ENCODE results near the gene PLPP3. TPM values are rescaled to one million over a fixed set of nuclear protein-coding genes. Genes with fewer than 3 reads are reported as not detected.

PLPP3 gene
- total and polyA plus RNA-seq, 2 of the 8 experiments (the other 6 are each of a cell fraction or from before 2014, with no cell fraction given) = 33.2 to 42.0 TPM

Small RNA genes within 50 kb of the gene (small RNA-seq; reads per million reads assigned to genes)
- not detected for gene AC099789.1 (ENCODE audit: insufficient read depth)

Other genes starting within 250 kb of the PLPP3 start
- 5.9 and 6.4 TPM in 2 replicates for gene PRKAA2, start 65.8 kb upstream of the PLPP3 start, total RNA-seq (2021; fragmentation: NEBNext Ultra II Directional; extraction: Animal tissue kit (Norgen Biotek cat#: 25700))
- 1.4 and 2.6 TPM in 2 replicates for gene PRKAA2, start 65.8 kb upstream of the PLPP3 start, polyA plus RNA-seq (2011; rRNA removed)
- 0.11 and 0.21 TPM in 2 replicates for gene FYB2, start 239.8 kb upstream of the PLPP3 start, total RNA-seq (2021; fragmentation: NEBNext Ultra II Directional; extraction: Animal tissue kit (Norgen Biotek cat#: 25700))
- gene FYB2, start 239.8 kb upstream of the PLPP3 start, polyA plus RNA-seq (2011; rRNA removed) = 0.08 and 0.17 TPM in 2 replicates

All from H1 (cell line).